HL-60 (cell line): ENCODE data around the gene SLC36A4.

Source experiments
- DNase-seq, 2 experiments: peaks; one replicate each; pipeline ENCODE4 v3.0.0-alpha.2; 2010 to 2020; ENCODE audit warnings: low read depth in 1 of 2, low spot score in 1 of 2
- H3K27ac ChIP-seq: fragments of 250-450 bp; sonication (Bioruptor Pico); replicated peaks from 2 replicates; pipeline ENCODE4 v1.5.1; 2020; ENCODE audit warnings: mild to moderate bottlenecking, moderate library complexity
- H3K27me3 ChIP-seq: fragments of 250-450 bp; sonication (Bioruptor Pico); 2 replicates; pipeline ENCODE4 v1.5.1; 2021; ENCODE audit warnings: mild to moderate bottlenecking, moderate library complexity; ENCODE audit not compliant: insufficient read depth, poor library complexity, severe bottlenecking
- H3K4me3 ChIP-seq: replicated peaks from 2 replicates; pipeline ENCODE4 v1.5.1; 2011; ENCODE audit warnings: mild to moderate bottlenecking, control low read depth, low read length; ENCODE audit not compliant: insufficient read depth
- CTCF ChIP-seq: IDR thresholded peaks from one replicate; pipeline ENCODE4 v1.5.1; 2011; ENCODE audit warnings: low read length, control low read depth, inconsistent platforms; ENCODE audit not compliant: insufficient read depth
- GABPA ChIP-seq: IDR thresholded peaks from 2 replicates; pipeline ENCODE4 v1.6.1; 2012; ENCODE audit warnings: low read depth
- POLR2AphosphoS5 ChIP-seq: IDR thresholded peaks from 2 replicates; pipeline ENCODE4 v1.6.1; 2012; ENCODE audit warnings: low read depth
- REST ChIP-seq: IDR thresholded peaks from 2 replicates; pipeline ENCODE4 v1.6.1; 2012; ENCODE audit warnings: low read depth; ENCODE audit not compliant: insufficient replicate concordance
- SPI1 ChIP-seq: IDR thresholded peaks from 2 replicates; pipeline ENCODE4 v1.6.1; 2012; ENCODE audit warnings: low read depth, mild to moderate bottlenecking, borderline replicate concordance

The SLC36A4 gene

GRCh38 chr11:93132836-93133235, 65.0 kb downstream of the SLC36A4 start:
- Histone ChIP-seq H3K4me3 (no peak overlapping the region), H3K27ac (no peak overlapping the region), H3K27me3 (no peaks in the 10 kb centered on the region)
- DNase-seq = no peak
- TF ChIP-seq REST = no peak
- TF ChIP-seq CTCF = no peak
- TF ChIP-seq POLR2AphosphoS5 = no peak
- TF ChIP-seq SPI1 = no peak

GRCh38 chr11:93131709-93132108, 66.1 kb downstream of the SLC36A4 start:
- peak in 1 of 2 experiments; percentile 8 for DNase-seq
- H3K27ac ChIP-seq = no peak overlapping the region

GRCh38 chr11:93128574-93128973, 69.2 kb downstream of the SLC36A4 start:
- no peak for DNase-seq
- no peak overlapping the region for H3K27ac ChIP-seq
- TF ChIP-seq REST (no peak), CTCF (no peak), SPI1 (no peak), POLR2AphosphoS5 (no peak), GABPA (no peak)
- H3K4me3 ChIP-seq = no peak overlapping the region
- H3K27me3 ChIP-seq = no peaks in the 10 kb centered on the region

More at GRCh38 chr11:93131709-93132108, 66.1 kb downstream of the SLC36A4 start:
- Histone ChIP-seq H3K4me3 (no peak overlapping the region), H3K27me3 (no peaks in the 10 kb centered on the region)
- TF ChIP-seq CTCF (no peak), SPI1 (no peak), REST (no peak), GABPA (no peak), POLR2AphosphoS5 (no peak)
